ENCODE measurements around the gene PCNX1. TPM values are rescaled to one million over a fixed set of nuclear protein-coding genes. Genes with fewer than 3 reads are reported as not detected.

The PCNX1 gene
- total and polyA plus RNA-seq, 4 donors = 5.2 to 103 (median 37.9) TPM

DNA sequence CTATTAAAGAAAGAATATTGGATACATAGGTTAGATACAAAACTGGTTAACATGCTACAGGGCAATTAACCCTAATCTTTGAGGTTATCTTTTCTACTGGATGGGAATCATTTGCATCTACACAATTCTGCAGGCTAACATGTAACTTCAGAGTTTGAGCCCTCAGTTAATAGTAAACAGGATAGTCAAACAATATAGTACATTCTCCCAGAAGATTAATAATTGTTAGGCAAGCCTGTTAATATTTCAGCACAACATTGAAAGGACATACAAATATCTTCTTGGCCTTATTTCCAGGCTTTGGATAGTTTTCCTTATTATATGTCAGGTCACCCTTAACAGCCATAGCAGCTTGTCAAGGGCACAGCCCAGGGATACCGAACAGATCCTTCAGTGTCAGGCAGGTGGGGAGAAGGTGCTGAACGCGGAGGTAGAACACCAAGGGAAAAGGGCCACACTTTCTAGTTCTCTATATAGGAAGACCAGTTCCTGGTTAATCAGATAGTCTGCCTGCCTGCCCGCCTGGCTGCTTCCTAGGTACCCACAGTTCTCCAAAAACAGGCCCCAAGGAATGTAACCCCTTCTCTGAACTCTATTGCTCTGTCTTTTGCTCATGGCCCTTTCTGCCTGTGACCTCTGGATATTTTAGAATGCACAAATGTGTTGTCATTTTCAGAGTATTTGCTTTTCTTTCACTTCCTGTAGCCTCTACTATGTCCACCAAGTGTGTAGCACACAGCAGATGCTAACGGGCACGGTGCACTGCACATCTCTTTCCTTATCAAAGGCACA is 256.0 kb downstream of the PCNX1 start:
- DNase-seq = no peak
- H3K36me3 ChIP-seq (ENCODE audit: control insufficient read depth in 4 of 4, insufficient read depth in 4 of 4, low read length in 4 of 4) = no peaks in the 10 kb centered on the region
- H3K4me3 ChIP-seq = no peak overlapping the region
- TF ChIP-seq, protein P1, sequence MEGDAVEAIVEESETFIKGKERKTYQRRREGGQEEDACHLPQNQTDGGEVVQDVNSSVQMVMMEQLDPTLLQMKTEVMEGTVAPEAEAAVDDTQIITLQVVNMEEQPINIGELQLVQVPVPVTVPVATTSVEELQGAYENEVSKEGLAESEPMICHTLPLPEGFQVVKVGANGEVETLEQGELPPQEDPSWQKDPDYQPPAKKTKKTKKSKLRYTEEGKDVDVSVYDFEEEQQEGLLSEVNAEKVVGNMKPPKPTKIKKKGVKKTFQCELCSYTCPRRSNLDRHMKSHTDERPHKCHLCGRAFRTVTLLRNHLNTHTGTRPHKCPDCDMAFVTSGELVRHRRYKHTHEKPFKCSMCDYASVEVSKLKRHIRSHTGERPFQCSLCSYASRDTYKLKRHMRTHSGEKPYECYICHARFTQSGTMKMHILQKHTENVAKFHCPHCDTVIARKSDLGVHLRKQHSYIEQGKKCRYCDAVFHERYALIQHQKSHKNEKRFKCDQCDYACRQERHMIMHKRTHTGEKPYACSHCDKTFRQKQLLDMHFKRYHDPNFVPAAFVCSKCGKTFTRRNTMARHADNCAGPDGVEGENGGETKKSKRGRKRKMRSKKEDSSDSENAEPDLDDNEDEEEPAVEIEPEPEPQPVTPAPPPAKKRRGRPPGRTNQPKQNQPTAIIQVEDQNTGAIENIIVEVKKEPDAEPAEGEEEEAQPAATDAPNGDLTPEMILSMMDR (IDR thresholded peaks at IDR 0.05; ENCODE audit: control extremely low read depth, extremely low read depth) = no peak
- peaks cover 0 to 2% (median 0%) of the 10 kb centered on the region in 4 donors for H3K9me3 ChIP-seq (ENCODE audit: control insufficient read depth in 4 of 4, insufficient read depth in 3 of 4, low read length in 3 of 4)
- ATAC-seq (ENCODE audit: insufficient read depth, low FRiP score) = no peak
- 77 to 84% methylated on average over 6 of the region's 6 CpGs for WGBS, 2 donors
- no peak overlapping the region for H3K27ac ChIP-seq (ENCODE audit: low read depth in 1 of 2, low read length in 1 of 2)
- H3K4me1 ChIP-seq (ENCODE audit: control insufficient read depth in 5 of 5, insufficient read depth in 5 of 5, low read length in 5 of 5) = peaks cover 0 to 12% (median 4%) of the 10 kb centered on the region in 5 donors
- H3K9ac ChIP-seq (ENCODE audit: insufficient read depth in 1 of 2, low read length in 2 of 2) = no peak overlapping the region
- no peaks in the 10 kb centered on the region for H3K27me3 ChIP-seq (ENCODE audit: control insufficient read depth in 3 of 3, insufficient read depth in 3 of 3, low read length in 2 of 3)

DNA sequence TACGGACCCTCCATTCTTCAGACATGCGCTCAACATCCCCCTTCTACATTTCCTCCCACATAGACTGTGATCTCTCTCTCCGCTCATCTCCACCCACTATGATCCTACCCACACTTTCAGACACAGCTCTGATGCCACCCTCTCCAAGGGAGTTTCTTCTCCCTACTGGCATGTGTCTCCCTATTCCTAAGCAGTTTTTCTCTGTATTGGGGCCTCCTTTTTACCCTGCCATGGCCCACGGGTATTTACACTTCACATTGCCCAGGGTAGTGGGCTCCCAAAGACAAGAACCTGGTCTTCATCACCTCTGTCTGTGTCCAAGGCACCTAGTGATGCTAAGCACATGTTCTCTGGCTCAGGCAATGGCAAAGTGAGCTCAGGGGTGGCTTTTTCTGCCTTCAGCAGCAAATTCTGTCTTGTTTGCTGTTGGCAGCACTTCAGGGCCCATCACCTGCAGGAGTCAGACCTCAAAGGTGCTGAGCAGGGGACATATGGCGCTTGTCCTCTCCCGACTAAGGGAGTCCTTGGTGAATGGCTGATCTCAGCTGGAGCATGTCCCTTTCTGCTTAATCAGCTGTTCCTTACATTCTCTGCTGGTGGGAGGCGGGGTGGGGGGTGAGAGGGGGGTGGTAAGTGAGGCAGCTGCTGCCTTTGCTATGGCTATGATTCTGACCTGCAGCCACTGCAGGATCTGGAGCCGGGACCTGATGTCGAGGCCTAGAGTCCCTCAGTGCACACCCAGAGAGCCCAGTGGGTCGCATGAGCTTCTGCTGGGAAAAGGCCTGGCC is 256.8 kb downstream of the PCNX1 start:
- H3K9me3 ChIP-seq (ENCODE audit: control insufficient read depth in 4 of 4, insufficient read depth in 3 of 4, low read length in 3 of 4) = peaks cover 0 to 2% (median 0%) of the 10 kb centered on the region in 4 donors
- no peak overlapping the region for H3K9ac ChIP-seq (ENCODE audit: insufficient read depth in 1 of 2, low read length in 2 of 2)
- ATAC-seq (ENCODE audit: insufficient read depth, low FRiP score) (no peak), DNase-seq (no peak)
- no peaks in the 10 kb centered on the region for H3K36me3 ChIP-seq (ENCODE audit: control insufficient read depth in 4 of 4, insufficient read depth in 4 of 4, low read length in 4 of 4)
- no peak overlapping the region for H3K4me3 ChIP-seq
- H3K27ac ChIP-seq (ENCODE audit: low read depth in 1 of 2, low read length in 1 of 2) = no peak overlapping the region
- 88 to 91% methylated on average over 10 of the region's 10 CpGs for WGBS, 2 donors
- H3K27me3 ChIP-seq (ENCODE audit: control insufficient read depth in 3 of 3, insufficient read depth in 3 of 3, low read length in 2 of 3) = no peaks in the 10 kb centered on the region
- H3K4me1 ChIP-seq (ENCODE audit: control insufficient read depth in 5 of 5, insufficient read depth in 5 of 5, low read length in 5 of 5) = peaks cover 0 to 17% (median 4%) of the 10 kb centered on the region in 5 donors
- TF ChIP-seq, protein P1 (IDR thresholded peaks at IDR 0.05; ENCODE audit: control extremely low read depth, extremely low read depth) = no peak

Small RNA genes lying within 50 kb of the gene (small RNA-seq; reads per million reads assigned to genes)
- gene AC005230.1 (ENCODE audit: low replicate concordance) (not detected), gene GTF3AP2 (ENCODE audit: low replicate concordance) (not detected)

Other genes starting within 250 kb of the PCNX1 start
- gene MAP3K9, start 97.9 kb upstream of the PCNX1 start, total RNA-seq = 10 to 100 TPM in 1 of 2 donors, 1 to 10 TPM in 1; 5.4 to 14.0 TPM
- 1 to 10 TPM; 2.3 to 3.1 TPM for gene MAP3K9, start 97.9 kb upstream of the PCNX1 start, polyA plus RNA-seq